SK-N-SH (cell line): ENCODE data around the gene KNDC1. TPM values are rescaled to one million over a fixed set of nuclear protein-coding genes. Genes with fewer than 3 reads are reported as not detected.

ENCODE experiments used
- CTCF ChIA-PET: fragments of 300-600, 350-600 bp; formaldehyde crosslinking; extraction: SDS; loops from one replicate; lab custom pipeline; 2021; lab: Yijun Ruan, JAX
- POLR2A ChIA-PET: fragments of 350-600 bp; sonication (Branson Sonifier 250); formaldehyde crosslinking; extraction: SDS; loops from one replicate; lab custom pipeline; 2020; ENCODE audit warnings: antibody characterized with exemption, inconsistent platforms; lab: Yijun Ruan, JAX
- DNase-seq: peaks from one replicate; pipeline ENCODE4 v3.0.0; 2012
- H2AFZ ChIP-seq: fragments of 200-600 bp; sonication (generic); 2 replicates; pipeline ENCODE4 v1.8.1; 2016; ENCODE audit warnings: antibody characterized with exemption, mild to moderate bottlenecking, low read depth
- H3F3A ChIP-seq: fragments of 200-600 bp; sonication (generic); replicated peaks from 2 replicates; pipeline ENCODE3; 2016; ENCODE audit warnings: antibody characterized with exemption, mild to moderate bottlenecking; ENCODE audit not compliant: insufficient read depth
- H3K27ac ChIP-seq, 2 experiments: fragments of 200-500 bp in 1 of 2; fragments of 200-600 bp in 1 of 2; sonication (Bioruptor generic) in 1 of 2; sonication (generic), shearing (Covaris generic) in 1 of 2; 2 replicates each; pipeline versions ENCODE4 v1.5.1 to v1.6.1; 2014 to 2016; ENCODE audit warnings: low read depth in 2 of 2, inconsistent platforms in 1 of 2, low read length in 1 of 2, mild to moderate bottlenecking in 1 of 2, mixed read lengths in 1 of 2
- H3K27me3 ChIP-seq: fragments of 200-600 bp; sonication (generic), shearing (Covaris generic); 2 replicates; pipeline ENCODE4 v1.6.1; 2016; ENCODE audit warnings: mixed run types; ENCODE audit not compliant: insufficient read depth
- H3K36me3 ChIP-seq, 2 experiments: fragments of 200-500 bp in 1 of 2; fragments of 200-600 bp in 1 of 2; sonication (Bioruptor generic) in 1 of 2; sonication (generic) in 1 of 2; replicated peaks in 1 of 2; 2 replicates each; pipeline versions ENCODE3 to v1.5.1; 2014 to 2016; ENCODE audit warnings: low read length in 1 of 2, mild to moderate bottlenecking in 1 of 2; ENCODE audit not compliant: insufficient read depth in 2 of 2, control insufficient read depth in 1 of 2
- H3K4me1 ChIP-seq, 2 experiments: fragments of 200-500 bp in 1 of 2; fragments of 200-600 bp in 1 of 2; sonication (Bioruptor generic) in 1 of 2; sonication (generic), shearing (Covaris generic) in 1 of 2; 2 replicates each; pipeline versions ENCODE4 v1.5.1 to v1.6.1; 2014 to 2016; ENCODE audit warnings: low read depth in 1 of 2, low read length in 1 of 2, mixed run types in 1 of 2; ENCODE audit not compliant: insufficient read depth in 2 of 2, control insufficient read depth in 1 of 2
- H3K4me2 ChIP-seq: fragments of 200-600 bp; sonication (generic), shearing (Covaris generic); 2 replicates; pipeline ENCODE4 v1.6.1; 2017; ENCODE audit warnings: mixed run types
- H3K4me3 ChIP-seq, 2 experiments: fragments of 200-500 bp in 1 of 2; fragments of 200-600 bp in 1 of 2; sonication (Bioruptor generic) in 1 of 2; sonication (generic), shearing (Covaris generic) in 1 of 2; 2 replicates each; pipeline versions ENCODE4 v1.5.1 to v1.8.1; 2014 to 2016; ENCODE audit warnings: low read depth in 2 of 2, inconsistent platforms in 1 of 2, low read length in 1 of 2, mild to moderate bottlenecking in 1 of 2, mixed read lengths in 1 of 2, moderate library complexity in 1 of 2
- H3K79me2 ChIP-seq: fragments of 200-600 bp; sonication (generic); 2 replicates; pipeline ENCODE4 v1.8.1; 2017; ENCODE audit warnings: mild to moderate bottlenecking; ENCODE audit not compliant: insufficient read depth
- H3K9ac ChIP-seq: fragments of 200-600 bp; sonication (generic); 2 replicates; pipeline ENCODE4 v1.6.1; 2017; ENCODE audit warnings: mixed run types
- H3K9me2 ChIP-seq: fragments of 200-600 bp; sonication (generic); 2 replicates; pipeline ENCODE4 v1.6.1; 2017; ENCODE audit warnings: mixed run types
- H3K9me3 ChIP-seq: fragments of 200-600 bp; sonication (generic); 2 replicates; pipeline ENCODE4 v1.6.1; 2017; ENCODE audit warnings: mixed run types, mild to moderate bottlenecking, moderate library complexity
- H4K20me1 ChIP-seq: fragments of 200-600 bp; sonication (generic); 2 replicates; pipeline ENCODE4 v1.6.1; 2017; ENCODE audit warnings: mild to moderate bottlenecking, mixed run types; ENCODE audit not compliant: insufficient read depth
- CTCF ChIP-seq: fragments of 200-600 bp; sonication (generic); IDR thresholded peaks from 2 replicates; pipeline ENCODE4 v1.6.1; 2017; ENCODE audit warnings: antibody characterized with exemption, mild to moderate bottlenecking, moderate library complexity
- FOXM1 ChIP-seq: IDR thresholded peaks from 2 replicates; pipeline ENCODE4 v1.4.0; 2012; ENCODE audit warnings: low read depth, mild to moderate bottlenecking
- IRF3 ChIP-seq: fragments of 150-350 bp; IDR thresholded peaks from 2 replicates; pipeline ENCODE4 v1.6.1; 2016; ENCODE audit warnings: mild to moderate bottlenecking, low read depth, low read length
- PBX3 ChIP-seq: IDR thresholded peaks from 2 replicates; pipeline ENCODE4; 2012
- REST ChIP-seq: IDR thresholded peaks from 2 replicates; pipeline ENCODE4 v1.6.1; 2012; ENCODE audit warnings: mild to moderate bottlenecking, low read depth, low read length, moderate library complexity
- RFX5 ChIP-seq: IDR thresholded peaks from 2 replicates; pipeline ENCODE4 v1.6.1; 2012; ENCODE audit warnings: mild to moderate bottlenecking, improper control_type of control experiment, low read length
- SIN3A ChIP-seq: IDR thresholded peaks from 2 replicates; pipeline ENCODE4 v1.6.1; 2012; ENCODE audit warnings: low read depth, mild to moderate bottlenecking, low read length, moderate library complexity, borderline replicate concordance
- TAF1 ChIP-seq: IDR thresholded peaks from 2 replicates; pipeline ENCODE4 v1.6.1; 2012; ENCODE audit warnings: low read depth, mild to moderate bottlenecking, low read length, moderate library complexity, borderline replicate concordance
- WGBS: methylation state at CpG from one replicate; pipeline ENCODE4 v1.1.6; 2017; ENCODE audit warnings: low lambda C conversion rate; 5-methylcytosine and 5-hydroxymethylcytosine counted together
- polyA plus RNA-seq, 3 experiments: library from polyadenylated mRNA; depleted of rRNA; stranded (reverse); fragments of >200 nt; gene quantifications; 2 replicates each; pipeline ENCODE4 v1.2.3, GENCODE V29; 2012

KNDC1 gene
- polyA plus RNA-seq, 1 of the 3 experiments (the other 2 are of a cell fraction), result 1.4 TPM

GRCh38 chr10:133267293-133267692 is 107.3 kb downstream of the KNDC1 start:
- ChIA-PET POLR2A (interaction anchor here (0.6 kb wide), 1 partner anchor 127 kb away, joined by 3 read pairs; the partner anchor contains the start of gene MTG1), CTCF (no interaction called here)
- no peaks in the 10 kb centered on the region for H3F3A ChIP-seq
- H3K9me3 ChIP-seq, result no peaks in the 10 kb centered on the region
- H2AFZ ChIP-seq, result no peak overlapping the region
- no peak overlapping the region for H3K4me3 ChIP-seq
- no peaks in the 10 kb centered on the region for H3K27me3 ChIP-seq
- H3K4me2 ChIP-seq, result no peak overlapping the region
- H3K9me2 ChIP-seq, result no peaks in the 10 kb centered on the region
- H3K36me3 ChIP-seq, result no peaks in the 10 kb centered on the region
- H4K20me1 ChIP-seq, result no peaks in the 10 kb centered on the region
- 79% methylated on average over 4 of the region's 14 CpGs for WGBS
- peaks cover 0 to 6% of the 10 kb centered on the region in 2 experiments; a peak in 1 of 4 replicates for H3K4me1 ChIP-seq
- no peaks in the 10 kb centered on the region for H3K79me2 ChIP-seq
- no peak overlapping the region for H3K27ac ChIP-seq
- no peak for DNase-seq
- no peak for TF ChIP-seq FOXM1
- TF ChIP-seq TAF1, result no peak
- TF ChIP-seq RFX5, result no peak
- TF ChIP-seq PBX3, result no peak
- no peak for TF ChIP-seq REST
- H3K9ac ChIP-seq, result no peak overlapping the region

- H3K79me2 ChIP-seq, result no peaks in the 10 kb centered on the region
- POLR2A ChIA-PET, result no interaction called here
- H3K27me3 ChIP-seq, result no peaks in the 10 kb centered on the region
- H3K9me3 ChIP-seq, result no peaks in the 10 kb centered on the region
- H4K20me1 ChIP-seq, result no peaks in the 10 kb centered on the region
- no peak overlapping the region for H3K27ac ChIP-seq
- H3K36me3 ChIP-seq, result no peaks in the 10 kb centered on the region
- DNase-seq, result no peak
- H3F3A ChIP-seq, result no peaks in the 10 kb centered on the region
- no peak overlapping the region for H3K4me3 ChIP-seq
- 80% methylated on average over 2 of the region's 22 CpGs for WGBS
- CTCF ChIA-PET, result no interaction called here
- H3K4me2 ChIP-seq, result no peak overlapping the region
- no peak overlapping the region for H2AFZ ChIP-seq
- H3K9me2 ChIP-seq, result no peaks in the 10 kb centered on the region
- no peak overlapping the region for H3K9ac ChIP-seq
- peaks cover 0 to 1% of the 10 kb centered on the region in 2 experiments; a peak in 1 of 4 replicates for H3K4me1 ChIP-seq
- no peak for TF ChIP-seq CTCF
- no peak for TF ChIP-seq SIN3A
- no peak for TF ChIP-seq IRF3
- TF ChIP-seq PBX3, result no peak
Observed at GRCh38 chr10:133267829-133268228, 107.8 kb downstream of the KNDC1 start.
